ENCODE data around the gene SNTG2. TPM values are rescaled to one million over a fixed set of nuclear protein-coding genes. Genes with fewer than 3 reads are reported as not detected.

Gene SNTG2
- total and polyA plus RNA-seq, 2 donors (not counting 3 experiments of a cell fraction or from before 2014, with no cell fraction given): not detected

GRCh38 chr2:1405967-1406366 is 455.3 kb downstream of the SNTG2 start:
- no peak overlapping the region for H3K4me2 ChIP-seq (ENCODE audit: insufficient read depth, low read length)
- no peak overlapping the region for H2AFZ ChIP-seq (ENCODE audit: low read depth, low read length)
- no peaks in the 10 kb centered on the region for H4K20me1 ChIP-seq (replicated peaks; ENCODE audit: control insufficient read depth, extremely low read depth, insufficient read depth, low read length)
- POLR2A ChIA-PET: no interaction called here
- intact Hi-C loops (cut with micrococcal nuclease) (no loop called here), dilution Hi-C loops (cut with MboI; ENCODE audit: extremely low pct_ligation_motif_present, low sequenced_read_pairs) (no loop called here)
- H3K27ac ChIP-seq (ENCODE audit: insufficient read depth, low read depth, low read length): no peak overlapping the region
- no peaks in the 10 kb centered on the region for H3K36me3 ChIP-seq (ENCODE audit: control insufficient read depth in 2 of 2, extremely low read depth in 1 of 2, insufficient read depth in 2 of 2, low read length in 2 of 2)
- no peaks in the 10 kb centered on the region for H3K9me1 ChIP-seq (replicated peaks; ENCODE audit: control insufficient read depth, extremely low read depth, insufficient read depth, low read length)
- BruUV-seq (replicated peaks): no TSS peak
- H3K9ac ChIP-seq (replicated peaks; ENCODE audit: extremely low read depth, insufficient read depth, low read length): no peak overlapping the region
- CTCF ChIA-PET: no interaction called here
- TF ChIP-seq POLR2A (IDR thresholded peaks at IDR 0.05; ENCODE audit: low read depth, low read length): no peak
- TF ChIP-seq EZH2 (IDR thresholded peaks at IDR 0.05; ENCODE audit: borderline replicate concordance, low read depth, low read length, severe bottlenecking): no peak
- no peak for TF ChIP-seq MYC (IDR thresholded peaks at IDR 0.05; ENCODE audit: low read depth, low read length)
- no peak for TF ChIP-seq MAX (IDR thresholded peaks at IDR 0.05; ENCODE audit: insufficient read depth, insufficient read length)
- no peak for TF ChIP-seq JUN (IDR thresholded peaks at IDR 0.05; ENCODE audit: borderline replicate concordance, insufficient read depth, insufficient read length, low read depth)
- DNase-seq (ENCODE audit: low read depth, low spot score): no peak
- H3K79me2 ChIP-seq (ENCODE audit: control insufficient read depth, insufficient read depth, low read length): no peaks in the 10 kb centered on the region
- no peaks in the 10 kb centered on the region for H3K27me3 ChIP-seq (ENCODE audit: control insufficient read depth in 2 of 2, insufficient read depth in 2 of 2, low read length in 2 of 2)
- H3K4me1 ChIP-seq (ENCODE audit: control insufficient read depth, extremely low read depth, insufficient read depth, low read length): no peaks in the 10 kb centered on the region
- no peak overlapping the region for H3K4me3 ChIP-seq (replicated peaks in 1 of 3; ENCODE audit: insufficient read depth in 1 of 3, low read depth in 1 of 3, low read length in 3 of 3)
- FAIRE-seq: no peak
- no peaks in the 10 kb centered on the region for H3K9me3 ChIP-seq (replicated peaks; ENCODE audit: control insufficient read depth, insufficient read depth, low read length)

GRCh38 chr2:1406434-1406833 is 455.8 kb downstream of the SNTG2 start:
- Histone ChIP-seq H3K4me1 (ENCODE audit: control insufficient read depth, extremely low read depth, insufficient read depth, low read length) (no peaks in the 10 kb centered on the region), H3K9ac (replicated peaks; ENCODE audit: extremely low read depth, insufficient read depth, low read length) (no peak overlapping the region), H3K4me2 (ENCODE audit: insufficient read depth, low read length) (no peak overlapping the region), H4K20me1 (replicated peaks; ENCODE audit: control insufficient read depth, extremely low read depth, insufficient read depth, low read length) (no peaks in the 10 kb centered on the region), H3K27ac (ENCODE audit: insufficient read depth, low read depth, low read length) (no peak overlapping the region), H3K9me3 (replicated peaks; ENCODE audit: control insufficient read depth, insufficient read depth, low read length) (no peaks in the 10 kb centered on the region), H3K9me1 (replicated peaks; ENCODE audit: control insufficient read depth, extremely low read depth, insufficient read depth, low read length) (no peaks in the 10 kb centered on the region), H3K36me3 (ENCODE audit: control insufficient read depth in 2 of 2, extremely low read depth in 1 of 2, insufficient read depth in 2 of 2, low read length in 2 of 2) (no peaks in the 10 kb centered on the region), H3K79me2 (ENCODE audit: control insufficient read depth, insufficient read depth, low read length) (no peaks in the 10 kb centered on the region), H3K4me3 (replicated peaks in 1 of 3; ENCODE audit: insufficient read depth in 1 of 3, low read depth in 1 of 3, low read length in 3 of 3) (no peak overlapping the region), H2AFZ (ENCODE audit: low read depth, low read length) (no peak overlapping the region), H3K27me3 (ENCODE audit: control insufficient read depth in 2 of 2, insufficient read depth in 2 of 2, low read length in 2 of 2) (no peaks in the 10 kb centered on the region)
- dilution Hi-C loops (cut with MboI; ENCODE audit: extremely low pct_ligation_motif_present, low sequenced_read_pairs) (no loop called here), intact Hi-C loops (cut with micrococcal nuclease) (no loop called here)
- FAIRE-seq (no peak), DNase-seq (ENCODE audit: low read depth, low spot score) (no peak)
- POLR2A ChIA-PET: no interaction called here
- BruUV-seq (replicated peaks): no TSS peak
- CTCF ChIA-PET: no interaction called here
- TF ChIP-seq EZH2 (IDR thresholded peaks at IDR 0.05; ENCODE audit: borderline replicate concordance, low read depth, low read length, severe bottlenecking) (no peak), POLR2A (IDR thresholded peaks at IDR 0.05; ENCODE audit: low read depth, low read length) (no peak), JUN (IDR thresholded peaks at IDR 0.05; ENCODE audit: borderline replicate concordance, insufficient read depth, insufficient read length, low read depth) (no peak), CTCF (IDR thresholded peaks at IDR 0.05; ENCODE audit: extremely low read depth in 1 of 2, insufficient read depth in 1 of 2, low read depth in 1 of 2, low read length in 2 of 2) (no peak), FOS (IDR thresholded peaks at IDR 0.05; ENCODE audit: borderline replicate concordance, insufficient read depth, low read length) (no peak)
